ENCODE results near the gene EFCAB9.

The EFCAB9 gene

DNA sequence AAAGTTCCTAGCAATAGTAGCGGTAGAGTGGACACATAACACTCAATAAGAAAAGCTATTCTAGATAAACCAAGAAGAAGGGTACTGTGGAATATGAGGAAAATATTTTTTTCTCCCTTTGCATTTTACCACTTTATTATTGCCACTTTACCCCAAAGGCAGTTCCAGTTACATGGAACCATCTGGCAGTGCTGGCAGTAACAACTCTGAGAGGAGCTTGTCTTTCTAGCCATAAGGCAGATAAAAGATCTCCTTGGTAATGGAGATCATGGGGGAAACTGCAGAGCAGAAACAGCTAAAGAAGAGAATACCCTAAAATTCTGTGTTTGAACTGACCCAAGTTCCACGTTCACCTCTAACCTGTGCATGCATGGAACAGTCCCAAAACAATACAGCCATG lies 51.1 kb downstream of the EFCAB9 start:
- DNase-seq: no peak

DNA sequence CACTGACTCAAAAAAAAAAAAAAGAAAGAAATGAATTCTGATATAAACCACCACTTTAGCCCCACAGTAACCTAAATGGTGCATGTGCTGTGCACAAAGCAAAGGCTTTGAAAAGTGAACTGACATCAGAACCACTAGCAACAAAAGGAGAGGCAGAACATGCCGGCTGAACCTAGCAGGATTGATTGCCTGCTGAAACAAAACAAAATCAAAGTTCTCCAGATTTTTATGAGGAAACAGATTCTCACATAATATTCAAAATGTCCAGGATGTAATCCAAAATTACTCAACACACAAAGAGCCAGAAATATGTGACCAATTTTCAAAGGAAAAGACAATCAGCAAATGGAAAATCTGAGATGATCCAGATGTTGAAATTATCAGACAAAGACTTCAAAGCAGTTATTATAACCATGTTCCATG lies 51.7 kb downstream of the EFCAB9 start:
- DNase-seq: no peak

DNA sequence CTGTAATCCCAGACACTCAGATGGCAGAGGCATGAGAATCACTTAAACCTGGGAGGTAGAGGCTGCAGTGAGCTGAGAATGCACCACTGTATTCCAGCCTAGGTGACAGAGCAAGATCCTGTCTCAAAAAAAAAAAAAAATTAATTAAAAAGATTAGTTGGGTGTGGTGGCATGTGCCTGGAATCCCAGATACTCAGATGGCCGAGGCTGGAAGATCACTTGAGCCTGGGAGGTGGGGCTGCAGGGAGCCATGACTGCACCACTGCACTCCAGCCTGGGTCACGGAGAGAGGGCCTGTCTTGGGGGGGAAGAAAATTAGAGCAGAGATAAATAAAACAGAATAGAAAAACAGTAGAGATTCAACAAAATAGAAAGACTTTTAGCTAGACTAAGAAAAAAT lies 54.7 kb downstream of the EFCAB9 start:
- DNase-seq: no peak

DNA sequence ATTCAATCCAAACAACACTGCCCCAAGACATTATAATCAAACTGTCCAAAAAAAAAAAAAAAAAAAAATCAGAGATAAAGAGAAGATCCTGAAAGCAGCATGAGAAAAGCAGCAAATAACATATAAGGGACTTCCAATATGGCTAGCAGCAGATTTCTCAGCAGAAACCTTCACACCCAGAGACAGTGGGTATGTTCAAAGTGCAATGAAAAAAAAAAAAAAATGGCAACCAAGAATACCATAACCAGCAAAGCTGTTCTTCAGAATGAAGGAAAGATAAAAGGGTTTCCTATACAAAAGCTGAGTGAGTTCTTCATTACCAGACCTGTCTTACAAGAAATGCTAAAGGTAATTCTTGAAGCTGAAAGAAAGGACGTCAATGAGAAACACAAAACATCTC lies 57.4 kb downstream of the EFCAB9 start:
- DNase-seq: no peak

DNA sequence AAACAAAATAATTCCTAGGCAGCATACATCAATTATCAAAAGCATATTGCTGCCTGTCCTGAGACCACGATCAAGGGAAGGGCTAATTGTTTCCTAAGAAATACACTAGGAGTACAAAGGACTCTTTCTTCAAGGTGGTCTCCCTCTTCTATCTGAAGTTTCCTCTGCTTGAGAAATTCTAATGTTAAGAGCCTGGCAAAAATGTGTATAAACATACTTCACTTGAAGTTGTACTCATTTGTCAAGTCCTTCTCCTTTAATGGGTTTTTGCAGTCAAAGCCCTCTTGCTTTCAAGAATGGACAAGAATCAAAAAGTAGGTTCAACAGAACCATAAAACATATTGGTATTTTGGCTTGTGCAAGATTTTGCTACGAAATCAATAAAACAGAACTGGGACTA lies 58.5 kb downstream of the EFCAB9 start:
- no peak for DNase-seq
